Measurements from ENCODE around the gene CAPN9.

DNA sequence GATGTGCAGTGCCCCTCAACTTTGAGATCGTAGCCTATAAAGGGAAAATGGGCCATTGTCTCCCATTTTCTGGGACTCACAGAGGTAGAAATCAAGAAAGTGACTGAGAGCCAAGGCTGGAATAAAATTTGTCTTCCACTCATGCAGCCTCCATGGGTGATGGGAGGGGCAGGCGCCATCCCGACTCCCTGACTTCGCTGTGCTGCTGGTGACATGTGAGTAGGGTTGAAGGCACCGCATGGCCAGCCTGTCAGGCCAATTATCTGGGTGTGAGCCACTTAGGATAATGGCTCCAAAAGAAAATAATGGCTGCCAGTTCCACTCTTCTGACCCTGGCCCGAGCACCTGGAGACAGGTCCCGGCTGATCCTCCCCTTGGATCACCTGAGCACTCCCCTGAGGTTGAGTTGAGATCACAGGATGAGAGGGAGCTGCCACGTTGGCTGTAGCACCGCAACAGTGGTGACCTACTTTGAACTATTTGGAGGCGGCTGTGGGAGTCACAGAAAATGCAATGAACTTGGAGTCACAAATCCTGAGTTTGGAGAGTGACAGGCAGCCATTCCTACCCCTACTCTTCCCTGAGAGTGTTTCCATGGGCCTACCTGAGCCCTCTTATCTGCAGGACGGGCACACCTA lies 26.3 kb downstream of the CAPN9 start:
- TF ChIP-seq, protein P1, sequence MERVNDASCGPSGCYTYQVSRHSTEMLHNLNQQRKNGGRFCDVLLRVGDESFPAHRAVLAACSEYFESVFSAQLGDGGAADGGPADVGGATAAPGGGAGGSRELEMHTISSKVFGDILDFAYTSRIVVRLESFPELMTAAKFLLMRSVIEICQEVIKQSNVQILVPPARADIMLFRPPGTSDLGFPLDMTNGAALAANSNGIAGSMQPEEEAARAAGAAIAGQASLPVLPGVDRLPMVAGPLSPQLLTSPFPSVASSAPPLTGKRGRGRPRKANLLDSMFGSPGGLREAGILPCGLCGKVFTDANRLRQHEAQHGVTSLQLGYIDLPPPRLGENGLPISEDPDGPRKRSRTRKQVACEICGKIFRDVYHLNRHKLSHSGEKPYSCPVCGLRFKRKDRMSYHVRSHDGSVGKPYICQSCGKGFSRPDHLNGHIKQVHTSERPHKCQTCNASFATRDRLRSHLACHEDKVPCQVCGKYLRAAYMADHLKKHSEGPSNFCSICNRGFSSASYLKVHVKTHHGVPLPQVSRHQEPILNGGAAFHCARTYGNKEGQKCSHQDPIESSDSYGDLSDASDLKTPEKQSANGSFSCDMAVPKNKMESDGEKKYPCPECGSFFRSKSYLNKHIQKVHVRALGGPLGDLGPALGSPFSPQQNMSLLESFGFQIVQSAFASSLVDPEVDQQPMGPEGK (CRISPR knock-in tag; IDR thresholded peaks at IDR 0.05; ENCODE audit: borderline replicate concordance), result no peak
- TF ChIP-seq, protein P2, sequence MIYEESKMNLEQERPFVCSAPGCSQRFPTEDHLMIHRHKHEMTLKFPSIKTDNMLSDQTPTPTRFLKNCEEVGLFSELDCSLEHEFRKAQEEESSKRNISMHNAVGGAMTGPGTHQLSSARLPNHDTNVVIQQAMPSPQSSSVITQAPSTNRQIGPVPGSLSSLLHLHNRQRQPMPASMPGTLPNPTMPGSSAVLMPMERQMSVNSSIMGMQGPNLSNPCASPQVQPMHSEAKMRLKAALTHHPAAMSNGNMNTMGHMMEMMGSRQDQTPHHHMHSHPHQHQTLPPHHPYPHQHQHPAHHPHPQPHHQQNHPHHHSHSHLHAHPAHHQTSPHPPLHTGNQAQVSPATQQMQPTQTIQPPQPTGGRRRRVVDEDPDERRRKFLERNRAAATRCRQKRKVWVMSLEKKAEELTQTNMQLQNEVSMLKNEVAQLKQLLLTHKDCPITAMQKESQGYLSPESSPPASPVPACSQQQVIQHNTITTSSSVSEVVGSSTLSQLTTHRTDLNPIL (CRISPR knock-in tag; IDR thresholded peaks at IDR 0.05; ENCODE audit: low read depth), result no peak
- TF ChIP-seq ZNF565 (CRISPR knock-in tag; conservative IDR thresholded peaks at IDR 0.05; ENCODE audit: low read depth) (no peak), ZFP30 (CRISPR knock-in tag; IDR thresholded peaks at IDR 0.05) (no peak), ARNTL (CRISPR knock-in tag; IDR thresholded peaks at IDR 0.05; ENCODE audit: borderline replicate concordance, low read depth) (no peak), ZC3H10 (CRISPR knock-in tag; IDR thresholded peaks at IDR 0.05) (no peak), ISL1 (CRISPR knock-in tag; IDR thresholded peaks at IDR 0.05) (no peak), SNAI2 (CRISPR knock-in tag; IDR thresholded peaks at IDR 0.05) (no peak), OSR1 (CRISPR knock-in tag; IDR thresholded peaks at IDR 0.05) (no peak), ZNF8 (CRISPR knock-in tag; IDR thresholded peaks at IDR 0.05) (no peak)
- TF ChIP-seq, protein P3, sequence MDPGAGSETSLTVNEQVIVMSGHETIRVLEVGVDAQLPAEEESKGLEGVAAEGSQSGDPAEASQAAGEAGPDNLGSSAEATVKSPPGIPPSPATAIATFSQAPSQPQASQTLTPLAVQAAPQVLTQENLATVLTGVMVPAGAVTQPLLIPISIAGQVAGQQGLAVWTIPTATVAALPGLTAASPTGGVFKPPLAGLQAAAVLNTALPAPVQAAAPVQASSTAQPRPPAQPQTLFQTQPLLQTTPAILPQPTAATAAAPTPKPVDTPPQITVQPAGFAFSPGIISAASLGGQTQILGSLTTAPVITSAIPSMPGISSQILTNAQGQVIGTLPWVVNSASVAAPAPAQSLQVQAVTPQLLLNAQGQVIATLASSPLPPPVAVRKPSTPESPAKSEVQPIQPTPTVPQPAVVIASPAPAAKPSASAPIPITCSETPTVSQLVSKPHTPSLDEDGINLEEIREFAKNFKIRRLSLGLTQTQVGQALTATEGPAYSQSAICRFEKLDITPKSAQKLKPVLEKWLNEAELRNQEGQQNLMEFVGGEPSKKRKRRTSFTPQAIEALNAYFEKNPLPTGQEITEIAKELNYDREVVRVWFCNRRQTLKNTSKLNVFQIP (CRISPR knock-in tag; IDR thresholded peaks at IDR 0.05; ENCODE audit: borderline replicate concordance, low read depth), result no peak
